GM12874 (cell line): ENCODE data around the gene SNX25.

Experiments
- CTCF ChIP-seq: IDR thresholded peaks from 2 replicates; pipeline ENCODE4 v1.5.1; 2011; ENCODE audit warnings: low read depth, mild to moderate bottlenecking, control low read depth, low read length, moderate library complexity; ENCODE audit not compliant: insufficient read depth

SNX25 gene

GRCh38 chr4:185202984-185203485, 6.4 kb upstream of the SNX25 start:
- TF ChIP-seq CTCF: no peak

GRCh38 chr4:185203486-185204237, 5.7 kb upstream of the SNX25 start, which contains the start of gene CFAP97:
TSS of gene CFAP97 (minus strand) at chr4:185204000. CDS start at chr4:185191196, 12,804 bp downstream.
- TF ChIP-seq CTCF: no peak

GRCh38 chr4:185204238-185204910, 5.0 kb upstream of the SNX25 start:
- no peak for TF ChIP-seq CTCF

- no peak for TF ChIP-seq CTCF
These were observed 3.6 kb upstream of the SNX25 start for GRCh38 chr4:185205697-185206342.

GRCh38 chr4:185207466-185207865, 1.9 kb upstream of the SNX25 start:
- TF ChIP-seq CTCF: no peak

- no peak for TF ChIP-seq CTCF
These were observed 944 bp downstream of the SNX25 start for GRCh38 chr4:185210102-185210981.
